ENCODE measurements around the gene CAPN8.

Gene CAPN8

GRCh38 chr1:223645903-223646302 lies 19.6 kb downstream of the CAPN8 start:
- TF ChIP-seq, protein P1, sequence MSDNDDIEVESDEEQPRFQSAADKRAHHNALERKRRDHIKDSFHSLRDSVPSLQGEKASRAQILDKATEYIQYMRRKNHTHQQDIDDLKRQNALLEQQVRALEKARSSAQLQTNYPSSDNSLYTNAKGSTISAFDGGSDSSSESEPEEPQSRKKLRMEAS (IDR thresholded peaks at IDR 0.05): no peak
- TF ChIP-seq EP300 (IDR thresholded peaks at IDR 0.05; ENCODE audit: borderline replicate concordance) (no peak), TEAD4 (IDR thresholded peaks at IDR 0.05) (no peak), USF1 (IDR thresholded peaks at IDR 0.05) (no peak)
- TF ChIP-seq, protein P2, sequence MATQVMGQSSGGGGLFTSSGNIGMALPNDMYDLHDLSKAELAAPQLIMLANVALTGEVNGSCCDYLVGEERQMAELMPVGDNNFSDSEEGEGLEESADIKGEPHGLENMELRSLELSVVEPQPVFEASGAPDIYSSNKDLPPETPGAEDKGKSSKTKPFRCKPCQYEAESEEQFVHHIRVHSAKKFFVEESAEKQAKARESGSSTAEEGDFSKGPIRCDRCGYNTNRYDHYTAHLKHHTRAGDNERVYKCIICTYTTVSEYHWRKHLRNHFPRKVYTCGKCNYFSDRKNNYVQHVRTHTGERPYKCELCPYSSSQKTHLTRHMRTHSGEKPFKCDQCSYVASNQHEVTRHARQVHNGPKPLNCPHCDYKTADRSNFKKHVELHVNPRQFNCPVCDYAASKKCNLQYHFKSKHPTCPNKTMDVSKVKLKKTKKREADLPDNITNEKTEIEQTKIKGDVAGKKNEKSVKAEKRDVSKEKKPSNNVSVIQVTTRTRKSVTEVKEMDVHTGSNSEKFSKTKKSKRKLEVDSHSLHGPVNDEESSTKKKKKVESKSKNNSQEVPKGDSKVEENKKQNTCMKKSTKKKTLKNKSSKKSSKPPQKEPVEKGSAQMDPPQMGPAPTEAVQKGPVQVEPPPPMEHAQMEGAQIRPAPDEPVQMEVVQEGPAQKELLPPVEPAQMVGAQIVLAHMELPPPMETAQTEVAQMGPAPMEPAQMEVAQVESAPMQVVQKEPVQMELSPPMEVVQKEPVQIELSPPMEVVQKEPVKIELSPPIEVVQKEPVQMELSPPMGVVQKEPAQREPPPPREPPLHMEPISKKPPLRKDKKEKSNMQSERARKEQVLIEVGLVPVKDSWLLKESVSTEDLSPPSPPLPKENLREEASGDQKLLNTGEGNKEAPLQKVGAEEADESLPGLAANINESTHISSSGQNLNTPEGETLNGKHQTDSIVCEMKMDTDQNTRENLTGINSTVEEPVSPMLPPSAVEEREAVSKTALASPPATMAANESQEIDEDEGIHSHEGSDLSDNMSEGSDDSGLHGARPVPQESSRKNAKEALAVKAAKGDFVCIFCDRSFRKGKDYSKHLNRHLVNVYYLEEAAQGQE (IDR thresholded peaks at IDR 0.05; ENCODE audit: low read depth): no peak

DNA sequence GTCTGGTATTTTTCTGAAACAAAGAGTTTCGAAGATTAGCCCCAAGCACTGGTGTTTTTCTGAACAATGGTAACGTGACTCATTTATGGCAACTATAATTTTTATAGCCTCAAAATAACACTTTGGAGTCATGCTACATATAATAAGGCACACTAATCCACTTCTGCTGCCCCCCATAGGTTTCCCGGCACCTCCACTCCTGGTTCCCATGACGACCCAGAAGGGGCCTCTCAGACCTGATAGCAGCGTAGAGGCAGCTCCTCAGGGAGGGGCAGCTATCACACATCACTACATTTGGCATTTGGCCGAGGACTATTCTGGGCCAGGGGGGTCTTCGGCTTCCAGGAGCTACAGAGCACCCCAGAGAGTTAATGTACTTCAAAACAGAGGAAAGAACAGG lies 23.3 kb downstream of the CAPN8 start:
- no peak for TF ChIP-seq TEAD4 (IDR thresholded peaks at IDR 0.05)
- no peak for TF ChIP-seq NFIC (IDR thresholded peaks at IDR 0.05)
- TF ChIP-seq, protein P2 (IDR thresholded peaks at IDR 0.05; ENCODE audit: low read depth): no peak
- no peak for TF ChIP-seq EGR1 (IDR thresholded peaks at IDR 0.05)
- TF ChIP-seq CEBPB (IDR thresholded peaks at IDR 0.05): no peak
- TF ChIP-seq TAF1 (IDR thresholded peaks at IDR 0.05; ENCODE audit: low read depth): no peak
- no peak for TF ChIP-seq YY1 (IDR thresholded peaks at IDR 0.05; ENCODE audit: low read depth)
- TF ChIP-seq, protein P1 (IDR thresholded peaks at IDR 0.05): no peak
- TF ChIP-seq ZBTB7A (IDR thresholded peaks at IDR 0.05; ENCODE audit: low read depth): no peak
- TF ChIP-seq TCF12 (IDR thresholded peaks at IDR 0.05; ENCODE audit: low read depth): no peak
- no peak for TF ChIP-seq FOXM1 (IDR thresholded peaks at IDR 0.05; ENCODE audit: borderline replicate concordance, low read depth)
- TF ChIP-seq RAD21 (IDR thresholded peaks at IDR 0.05; ENCODE audit: low read depth): no peak
- no peak for TF ChIP-seq USF1 (IDR thresholded peaks at IDR 0.05)
- no peak for TF ChIP-seq EP300 (IDR thresholded peaks at IDR 0.05; ENCODE audit: borderline replicate concordance)
- TF ChIP-seq CREB1 (IDR thresholded peaks at IDR 0.05; ENCODE audit: low read depth): no peak

GRCh38 chr1:223641523-223642039 lies 23.9 kb downstream of the CAPN8 start:
- TF ChIP-seq TEAD4 (IDR thresholded peaks at IDR 0.05) (no peak), EP300 (IDR thresholded peaks at IDR 0.05; ENCODE audit: borderline replicate concordance) (no peak), YY1 (IDR thresholded peaks at IDR 0.05; ENCODE audit: low read depth) (no peak), TAF1 (IDR thresholded peaks at IDR 0.05; ENCODE audit: low read depth) (no peak), ZBTB7A (IDR thresholded peaks at IDR 0.05; ENCODE audit: low read depth) (no peak), TCF12 (IDR thresholded peaks at IDR 0.05; ENCODE audit: low read depth) (no peak), NFIC (IDR thresholded peaks at IDR 0.05) (no peak), EGR1 (IDR thresholded peaks at IDR 0.05) (no peak), CEBPB (IDR thresholded peaks at IDR 0.05) (no peak), USF1 (IDR thresholded peaks at IDR 0.05) (no peak), RAD21 (IDR thresholded peaks at IDR 0.05; ENCODE audit: low read depth) (no peak), FOXM1 (IDR thresholded peaks at IDR 0.05; ENCODE audit: borderline replicate concordance, low read depth) (no peak), CREB1 (IDR thresholded peaks at IDR 0.05; ENCODE audit: low read depth) (no peak)
- TF ChIP-seq, protein P1 (IDR thresholded peaks at IDR 0.05): no peak
- TF ChIP-seq, protein P2 (IDR thresholded peaks at IDR 0.05; ENCODE audit: low read depth): no peak

- TF ChIP-seq CEBPB (IDR thresholded peaks at IDR 0.05) (no peak), EP300 (IDR thresholded peaks at IDR 0.05; ENCODE audit: borderline replicate concordance) (no peak), TCF12 (IDR thresholded peaks at IDR 0.05; ENCODE audit: low read depth) (no peak), RAD21 (IDR thresholded peaks at IDR 0.05; ENCODE audit: low read depth) (no peak), FOXM1 (IDR thresholded peaks at IDR 0.05; ENCODE audit: borderline replicate concordance, low read depth) (no peak), TAF1 (IDR thresholded peaks at IDR 0.05; ENCODE audit: low read depth) (no peak), CREB1 (IDR thresholded peaks at IDR 0.05; ENCODE audit: low read depth) (no peak)
- TF ChIP-seq, protein P1 (IDR thresholded peaks at IDR 0.05): no peak
Observed at GRCh38 chr1:223639331-223639749, 26.2 kb downstream of the CAPN8 start.

All from Ishikawa (cell line).